HG02981 (cell line): ENCODE results near the gene TMPRSS9.
"Not testable (repeated sequence)": the region's sequence is repeated elsewhere in the genome, so short reads cannot be mapped to it uniquely, and the experiment has no call there.

Experiments used
- ATAC-seq: cut with Tn5 transposase; IDR thresholded peaks from one replicate; pipeline ENCODE4 v1.9.1; 2021; ENCODE audit warnings: mild to moderate bottlenecking, moderate library complexity; ENCODE audit not compliant: unreplicated experiment

The TMPRSS9 gene

DNA sequence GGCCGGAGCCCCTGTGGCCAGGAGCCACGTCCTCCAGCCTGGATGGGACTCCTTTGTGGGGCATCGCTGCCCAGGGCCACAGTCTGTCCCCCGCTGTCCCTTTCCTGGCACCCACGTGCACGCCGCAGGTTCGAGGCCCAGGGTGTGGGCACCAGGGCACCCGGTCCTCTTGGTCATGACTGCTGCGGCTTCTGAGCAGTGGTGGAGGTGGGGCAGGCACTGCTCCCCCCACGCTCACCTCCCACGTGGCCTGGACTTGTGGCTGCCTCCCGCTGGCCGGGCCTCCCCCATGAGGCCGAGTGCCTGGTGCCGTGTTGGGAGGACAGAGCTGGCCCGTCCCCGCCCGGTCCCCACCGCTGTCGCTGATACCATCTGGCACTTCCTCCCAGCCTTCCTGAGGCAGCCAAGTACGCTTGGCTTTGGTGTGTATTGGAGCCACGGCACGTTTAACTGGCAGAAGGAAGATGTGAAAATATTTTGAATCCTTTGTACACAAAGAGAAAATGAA, 18.8 kb upstream of the TMPRSS9 start:
- ATAC-seq: no peak

- ATAC-seq: no peak
Measured at GRCh38 chr19:2341982-2342381, 18.1 kb upstream of the TMPRSS9 start.

DNA sequence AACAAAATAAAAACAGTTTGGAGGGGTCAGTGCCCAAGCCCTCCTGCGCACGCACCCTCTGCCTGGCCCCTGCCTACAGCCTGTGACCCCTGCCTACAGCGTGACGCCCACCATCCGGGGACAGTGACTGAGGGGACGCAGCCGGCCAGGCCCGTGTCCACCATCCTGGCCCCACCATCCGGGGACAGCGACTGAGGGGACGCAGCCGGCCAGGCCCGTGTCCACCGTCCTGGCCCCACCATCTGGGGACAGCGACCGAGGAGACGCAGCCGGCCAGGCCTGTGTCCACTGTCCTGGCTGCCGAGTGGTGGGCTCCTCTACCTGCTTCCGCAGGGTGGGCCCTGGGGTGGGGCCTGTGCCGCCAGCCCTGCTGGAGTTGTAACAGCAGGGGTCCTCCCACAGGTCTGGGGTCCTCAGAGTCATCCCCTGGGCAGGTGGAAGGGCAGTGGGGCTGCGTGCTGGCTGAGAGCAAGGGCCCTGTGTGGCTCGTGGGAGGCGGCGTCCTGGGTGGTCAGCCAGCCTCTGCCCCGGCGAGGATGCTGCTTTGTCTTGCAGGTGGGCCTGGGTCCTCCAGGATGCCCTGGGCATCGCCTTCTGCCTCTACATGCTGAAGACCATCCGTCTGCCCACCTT, 17.3 kb upstream of the TMPRSS9 start:
- ATAC-seq: no peak

DNA sequence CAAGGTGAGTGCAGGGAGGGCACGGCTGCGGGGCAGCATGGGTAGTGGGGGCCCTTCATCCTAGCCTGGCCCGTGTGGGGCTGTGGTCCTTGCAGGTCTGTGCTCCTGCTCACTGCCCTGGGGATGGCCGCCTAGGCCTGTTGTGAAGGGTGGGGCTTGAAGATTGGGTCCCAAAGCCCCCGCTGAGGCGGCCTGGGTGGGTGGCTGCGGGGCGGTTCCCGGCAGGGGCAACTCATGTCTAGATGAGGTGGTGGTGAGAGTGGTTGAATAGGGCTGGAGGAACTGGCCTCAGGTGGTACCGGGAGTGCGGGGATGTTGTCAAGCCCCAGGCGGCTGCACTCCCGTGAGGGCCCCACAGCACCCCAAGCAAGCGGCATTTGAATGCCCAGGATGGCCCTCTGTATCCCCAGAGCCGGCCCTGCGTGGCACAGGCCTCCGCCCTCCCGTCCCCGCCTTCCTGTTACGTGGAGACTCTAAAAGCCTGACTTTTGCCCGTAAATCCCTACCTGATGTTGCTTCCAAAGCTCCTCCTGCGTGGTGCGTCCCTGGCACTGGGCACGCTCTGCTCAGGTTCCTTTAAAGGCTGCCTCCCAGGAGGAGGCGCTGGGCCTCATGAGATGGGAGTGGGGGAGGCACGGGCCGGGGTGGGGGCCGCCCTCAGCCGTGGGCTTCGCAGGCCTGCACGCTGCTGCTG, 16.6 kb upstream of the TMPRSS9 start:
- no peak for ATAC-seq

GRCh38 chr19:2344381-2344870, 15.6 kb upstream of the TMPRSS9 start:
- no peak for ATAC-seq

DNA sequence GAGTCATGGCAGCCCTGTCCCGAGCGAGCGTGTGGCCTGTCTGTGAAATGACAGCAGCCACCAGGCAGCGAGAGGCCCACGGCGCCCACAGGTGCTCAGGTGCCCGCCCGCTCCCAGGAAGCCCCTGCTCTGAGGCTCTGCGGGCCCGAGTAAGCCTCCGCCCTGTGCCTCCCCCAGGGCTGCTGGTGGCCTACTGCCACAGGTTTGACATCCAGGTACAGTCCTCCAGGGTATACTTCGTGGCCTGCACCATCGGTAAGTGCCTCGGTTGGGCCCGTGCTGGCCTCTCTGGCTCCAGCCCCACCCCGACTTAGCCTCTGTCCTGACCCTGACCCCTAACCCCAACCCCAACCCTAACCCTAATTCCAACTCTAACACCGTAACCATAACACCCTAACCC, 15.0 kb upstream of the TMPRSS9 start:
- ATAC-seq: no peak

GRCh38 chr19:2345794-2346663, 14.0 kb upstream of the TMPRSS9 start:
- ATAC-seq: no peak

- not testable (repeated sequence) for ATAC-seq
Measured at GRCh38 chr19:2349818-2350217, 10.2 kb upstream of the TMPRSS9 start.

DNA sequence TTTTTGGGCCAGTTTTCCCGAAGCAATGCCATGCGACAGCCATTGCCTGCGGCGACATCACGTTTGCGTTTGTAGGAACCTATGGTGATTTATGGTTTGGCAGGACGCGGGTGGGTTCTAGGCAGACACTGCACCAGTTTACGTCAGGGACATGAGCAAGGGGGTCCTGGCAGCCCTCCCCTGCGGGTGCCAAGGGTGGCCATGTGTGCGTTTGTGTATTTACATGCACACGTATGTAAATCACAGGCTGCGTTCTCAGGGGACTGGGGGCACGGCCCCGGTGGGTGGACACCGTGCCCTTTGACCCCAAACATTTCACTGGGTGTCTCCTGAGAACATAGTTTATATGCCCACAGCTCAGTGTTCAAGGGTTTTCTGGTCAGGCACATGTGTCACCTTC, 9.4 kb upstream of the TMPRSS9 start:
- no peak for ATAC-seq

- no peak for ATAC-seq
Measured at GRCh38 chr19:2351591-2351990, 8.5 kb upstream of the TMPRSS9 start.

DNA sequence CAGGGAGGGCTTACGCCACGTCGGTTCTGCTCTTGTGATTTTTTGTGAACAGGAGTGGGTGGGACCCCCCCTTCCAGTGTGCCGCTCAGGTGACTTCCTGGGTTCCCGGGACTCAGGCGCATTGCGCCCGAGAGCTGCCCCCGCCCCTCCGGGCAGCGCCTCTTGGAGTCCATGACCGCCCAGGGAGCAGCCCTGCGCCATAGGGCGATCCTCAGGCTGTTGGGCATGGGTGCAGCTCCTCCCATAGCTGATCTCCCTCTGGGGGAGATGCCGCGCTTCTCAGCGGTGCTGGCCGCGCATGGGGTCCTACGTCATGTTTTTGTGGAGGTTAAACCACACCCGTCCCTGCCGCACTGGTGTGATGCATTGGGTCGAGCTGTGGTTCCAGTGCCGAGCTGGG, 7.9 kb upstream of the TMPRSS9 start:
- no peak for ATAC-seq

DNA sequence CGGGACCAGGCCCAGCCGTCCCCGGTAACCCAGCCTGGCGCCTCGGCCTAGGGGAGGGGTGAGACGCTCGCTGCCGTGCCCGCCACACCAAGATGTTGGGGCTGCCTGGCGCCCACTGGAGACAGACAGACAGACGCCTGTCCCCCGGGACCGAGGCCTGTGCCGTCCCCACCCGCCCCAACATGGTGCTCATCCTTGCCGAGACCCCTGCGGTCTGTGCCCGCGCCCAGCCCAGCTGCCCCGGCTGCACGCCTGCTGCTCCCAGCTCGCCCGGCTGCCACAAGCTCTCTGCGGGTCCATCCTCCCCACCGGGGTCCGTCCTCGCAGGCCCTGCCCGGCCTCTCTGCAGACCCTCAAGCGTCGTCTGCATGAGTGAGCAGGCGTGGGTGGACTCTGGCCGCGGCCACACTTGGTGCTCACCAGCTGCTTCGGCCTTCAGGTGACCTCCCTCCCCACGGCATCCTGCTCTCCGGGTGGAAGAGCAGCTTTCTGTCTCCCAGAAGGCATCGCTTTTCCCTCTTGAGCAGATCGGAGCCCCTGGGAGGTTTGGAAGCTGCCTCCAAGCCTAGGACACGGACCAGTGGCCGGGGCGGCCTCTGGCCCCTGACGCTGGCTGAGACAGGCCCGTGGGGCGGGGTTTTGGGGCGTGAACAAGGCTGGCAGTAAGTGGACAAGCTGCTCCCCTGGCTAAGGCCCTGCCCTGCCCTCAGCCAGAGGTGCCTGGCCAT, 6.7 kb upstream of the TMPRSS9 start:
- no peak for ATAC-seq

DNA sequence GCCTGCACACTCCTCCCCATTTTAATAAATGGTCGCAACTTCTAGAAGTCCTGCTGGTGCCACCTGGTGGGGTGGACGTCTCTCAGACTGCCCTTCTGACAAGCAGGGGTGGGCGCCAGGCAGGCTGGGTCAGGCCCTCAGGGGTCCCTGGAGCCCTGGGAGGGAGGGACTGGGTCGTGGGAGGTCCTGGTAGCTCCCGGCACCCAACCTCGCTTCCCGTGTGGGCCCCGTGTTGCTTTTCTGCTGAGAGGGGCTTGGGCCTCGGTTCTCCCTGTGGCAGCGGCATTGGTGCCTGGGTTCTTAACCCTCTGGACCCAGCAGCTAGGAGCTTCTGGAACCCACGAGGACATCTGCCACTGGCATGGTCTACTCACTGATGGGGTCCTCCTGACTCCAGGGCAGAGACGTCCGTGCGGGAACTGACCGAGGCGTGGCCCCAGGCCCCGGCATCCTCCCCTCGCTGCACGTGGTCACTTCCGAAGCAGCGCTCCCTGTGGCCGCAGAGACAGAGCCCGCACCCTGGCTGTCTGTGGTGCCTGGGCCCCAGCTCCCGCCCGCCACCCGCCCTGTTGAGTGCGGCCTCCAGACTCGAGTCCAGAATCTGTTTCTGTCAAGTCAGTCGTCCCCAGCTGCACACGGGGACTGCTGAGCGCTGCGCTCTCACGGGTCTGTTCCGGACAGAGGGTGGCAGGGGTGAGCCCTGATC, 6.0 kb upstream of the TMPRSS9 start:
- no peak for ATAC-seq

DNA sequence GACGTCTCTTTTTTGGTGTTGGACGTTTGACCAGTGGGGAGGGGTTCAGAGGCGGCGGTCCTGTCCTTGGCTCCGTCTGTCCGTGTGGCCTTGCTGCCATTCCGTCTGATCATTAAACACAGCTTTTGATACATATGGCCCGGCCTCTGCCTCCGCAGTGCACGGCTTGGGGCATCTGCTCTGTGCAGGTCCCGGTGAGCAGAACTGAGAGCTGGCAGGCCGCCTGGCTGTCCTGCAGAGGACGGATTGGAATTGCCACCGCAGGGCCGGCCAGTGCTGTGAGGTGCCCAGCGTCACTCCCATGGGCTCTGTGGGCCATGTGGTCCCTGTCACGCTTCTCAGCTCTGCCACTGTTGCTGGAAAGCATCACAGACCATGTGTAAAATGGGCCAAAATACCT, 5.4 kb upstream of the TMPRSS9 start:
- no peak for ATAC-seq

- no peak for ATAC-seq
Measured at GRCh38 chr19:2355168-2356035, 4.7 kb upstream of the TMPRSS9 start.

- ATAC-seq: no peak
Measured at GRCh38 chr19:2356036-2356646, 3.9 kb upstream of the TMPRSS9 start.

GRCh38 chr19:2357279-2358206, 2.5 kb upstream of the TMPRSS9 start:
- ATAC-seq: no peak
